HEK293 (cell line): ENCODE results near the gene CC2D2B.

Experiments used
- FEZF1 ChIP-seq: fragments of 450-650 bp; formaldehyde crosslinking; IDR thresholded peaks from 2 replicates; pipeline ENCODE4 v1.5.1; 2016; ENCODE audit warnings: missing biosample characterization, missing genetic modification characterization
- GFI1B ChIP-seq: fragments of 450-650 bp; formaldehyde crosslinking; IDR thresholded peaks from 2 replicates; pipeline ENCODE4 v1.5.1; 2016; ENCODE audit warnings: missing biosample characterization, missing genetic modification characterization
- PATZ1 ChIP-seq: fragments of 450-650 bp; formaldehyde crosslinking; IDR thresholded peaks from 2 replicates; pipeline ENCODE4 v1.5.1; 2016; ENCODE audit warnings: missing biosample characterization, missing genetic modification characterization
- SP2 ChIP-seq: fragments of 450-650 bp; formaldehyde crosslinking; IDR thresholded peaks from 2 replicates; pipeline ENCODE4 v1.5.1; 2016; ENCODE audit warnings: missing biosample characterization, missing genetic modification characterization
- SP3 ChIP-seq: fragments of 450-650 bp; formaldehyde crosslinking; IDR thresholded peaks from 2 replicates; pipeline ENCODE4 v1.5.1; 2016; ENCODE audit warnings: missing biosample characterization, missing genetic modification characterization
- ZBTB1 ChIP-seq: fragments of 450-650 bp; formaldehyde crosslinking; IDR thresholded peaks from 2 replicates; pipeline ENCODE4 v1.5.1; 2016; ENCODE audit warnings: missing biosample characterization, missing genetic modification characterization
- ZBTB48 ChIP-seq: fragments of 450-650 bp; formaldehyde crosslinking; IDR thresholded peaks from 2 replicates; pipeline ENCODE4 v1.5.1; 2016; ENCODE audit warnings: missing biosample characterization, missing genetic modification characterization
- ZBTB6 ChIP-seq: fragments of 450-650 bp; formaldehyde crosslinking; IDR thresholded peaks from 2 replicates; pipeline ENCODE4 v1.5.1; 2017; ENCODE audit warnings: missing biosample characterization, missing genetic modification characterization
- ZEB2 ChIP-seq: fragments of 450-650 bp; formaldehyde crosslinking; IDR thresholded peaks from 2 replicates; pipeline ENCODE4 v1.5.1; 2016; ENCODE audit warnings: missing biosample characterization, missing genetic modification characterization
- ZNF146 ChIP-seq: fragments of 450-650 bp; formaldehyde crosslinking; IDR thresholded peaks from 2 replicates; pipeline ENCODE4 v1.5.1; 2016; ENCODE audit warnings: missing biosample characterization, missing genetic modification characterization
- ZNF155 ChIP-seq: fragments of 450-650 bp; formaldehyde crosslinking; IDR thresholded peaks from 2 replicates; pipeline ENCODE4 v1.5.1; 2016; ENCODE audit warnings: missing biosample characterization, missing genetic modification characterization
- ZNF16 ChIP-seq: fragments of 450-650 bp; formaldehyde crosslinking; IDR thresholded peaks from 2 replicates; pipeline ENCODE4 v1.5.1; 2016; ENCODE audit warnings: low read depth, missing biosample characterization, missing genetic modification characterization
- ZNF23 ChIP-seq: fragments of 450-650 bp; formaldehyde crosslinking; IDR thresholded peaks from 2 replicates; pipeline ENCODE4 v1.5.1; 2016; ENCODE audit warnings: missing biosample characterization, missing genetic modification characterization, borderline replicate concordance
- ZNF350 ChIP-seq: fragments of 450-650 bp; formaldehyde crosslinking; IDR thresholded peaks from 2 replicates; pipeline ENCODE4 v1.5.0; 2017; ENCODE audit warnings: missing biosample characterization, mild to moderate bottlenecking, missing genetic modification characterization
- ZNF362 ChIP-seq: fragments of 450-650 bp; formaldehyde crosslinking; IDR thresholded peaks from 2 replicates; pipeline ENCODE4 v1.5.1; 2016; ENCODE audit warnings: missing biosample characterization, missing genetic modification characterization
- ZNF398 ChIP-seq: fragments of 450-650 bp; formaldehyde crosslinking; IDR thresholded peaks from 2 replicates; pipeline ENCODE4 v1.5.1; 2017; ENCODE audit warnings: missing biosample characterization, missing genetic modification characterization
- ZNF404 ChIP-seq: fragments of 450-650 bp; formaldehyde crosslinking; IDR thresholded peaks from 2 replicates; pipeline ENCODE4 v1.5.1; 2017; ENCODE audit warnings: missing biosample characterization, missing genetic modification characterization
- ZNF426 ChIP-seq: fragments of 450-650 bp; formaldehyde crosslinking; IDR thresholded peaks from 2 replicates; pipeline ENCODE4 v1.5.1; 2017; ENCODE audit warnings: missing biosample characterization, missing genetic modification characterization, mild to moderate bottlenecking, inconsistent platforms, moderate library complexity
- ZNF501 ChIP-seq: fragments of 450-650 bp; formaldehyde crosslinking; IDR thresholded peaks from 2 replicates; pipeline ENCODE4 v1.5.1; 2016; ENCODE audit warnings: missing biosample characterization, missing genetic modification characterization
- ZNF510 ChIP-seq: fragments of 450-650 bp; formaldehyde crosslinking; IDR thresholded peaks from 2 replicates; pipeline ENCODE4 v1.5.1; 2018; ENCODE audit warnings: mild to moderate bottlenecking, missing genetic modification characterization, missing biosample characterization; ENCODE audit not compliant: insufficient replicate concordance
- ZNF645 ChIP-seq: fragments of 450-650 bp; formaldehyde crosslinking; IDR thresholded peaks from 2 replicates; pipeline ENCODE4; 2016; ENCODE audit warnings: missing biosample characterization, missing genetic modification characterization
- ZNF654 ChIP-seq: fragments of 450-650 bp; formaldehyde crosslinking; IDR thresholded peaks from 2 replicates; pipeline ENCODE4 v1.5.1; 2016; ENCODE audit warnings: low read depth, missing biosample characterization, missing genetic modification characterization
- ZNF791 ChIP-seq: fragments of 450-650 bp; formaldehyde crosslinking; IDR thresholded peaks from 2 replicates; pipeline ENCODE4 v1.5.1; 2016; ENCODE audit warnings: missing biosample characterization, missing genetic modification characterization
- ZNF830 ChIP-seq: fragments of 450-650 bp; IDR thresholded peaks from 2 replicates; pipeline ENCODE4 v1.5.0; 2018; ENCODE audit warnings: missing biosample characterization, missing genetic modification characterization, low read depth, mild to moderate bottlenecking, moderate library complexity
- TF ChIP-seq, protein P1 (sequence below): fragments of 450-650 bp; formaldehyde crosslinking; IDR thresholded peaks from 2 replicates; pipeline ENCODE4 v1.5.1; 2016; ENCODE audit warnings: missing biosample characterization, missing genetic modification characterization
- TF ChIP-seq, protein P2 (sequence below): IDR thresholded peaks from 2 replicates; pipeline ENCODE4 v1.6.1; 2011; ENCODE audit warnings: mild to moderate bottlenecking, low read depth, low read length, borderline replicate concordance
- TF ChIP-seq, protein P3 (sequence below): fragments of 450-650 bp; formaldehyde crosslinking; IDR thresholded peaks from 2 replicates; pipeline ENCODE4 v1.5.1; 2017; ENCODE audit warnings: missing biosample characterization, missing genetic modification characterization

Gene CC2D2B

GRCh38 chr10:96043033-96043892 lies 135.5 kb downstream of the CC2D2B start, which contains the start of gene CCNJ (continued):
- TF ChIP-seq, protein P1, sequence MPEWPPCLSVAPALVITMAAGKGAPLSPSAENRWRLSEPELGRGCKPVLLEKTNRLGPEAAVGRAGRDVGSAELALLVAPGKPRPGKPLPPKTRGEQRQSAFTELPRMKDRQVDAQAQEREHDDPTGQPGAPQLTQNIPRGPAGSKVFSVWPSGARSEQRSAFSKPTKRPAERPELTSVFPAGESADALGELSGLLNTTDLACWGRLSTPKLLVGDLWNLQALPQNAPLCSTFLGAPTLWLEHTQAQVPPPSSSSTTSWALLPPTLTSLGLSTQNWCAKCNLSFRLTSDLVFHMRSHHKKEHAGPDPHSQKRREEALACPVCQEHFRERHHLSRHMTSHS (tag by site-specific recombination): no peak
- TF ChIP-seq ZNF501 (tag by site-specific recombination) (peak; percentile 72; the same call in 1 of the 2 replicates), ZNF645 (tag by site-specific recombination) (no peak), ZNF350 (tag by site-specific recombination) (peak; percentile 20; the same call in 1 of the 2 replicates), ZNF362 (tag by site-specific recombination) (0 out of 2 replicates have a peak, but pooled peaks have one; percentile 44), SP3 (tag by site-specific recombination) (no peak), ZNF404 (no peak), ZBTB6 (tag by site-specific recombination) (0 out of 2 replicates have a peak, but pooled peaks have one; percentile 64), ZEB2 (tag by site-specific recombination) (0 out of 2 replicates have a peak, but pooled peaks have one; percentile 13), FEZF1 (tag by site-specific recombination) (no peak), ZNF155 (tag by site-specific recombination) (no peak), ZBTB1 (no peak), ZNF510 (tag by site-specific recombination) (no peak), PATZ1 (tag by site-specific recombination) (peak; percentile 47; the same call in 1 of the 2 replicates), ZNF830 (tag by site-specific recombination) (no peak), GFI1B (tag by site-specific recombination) (no peak), ZNF426 (tag by site-specific recombination) (no peak), SP2 (tag by site-specific recombination) (peak; percentile 46), ZNF146 (tag by site-specific recombination) (no peak), ZNF654 (no peak), ZNF16 (tag by site-specific recombination) (peak; percentile 23; the same call in 1 of the 2 replicates), ZNF23 (no peak), ZBTB48 (tag by site-specific recombination) (no peak), ZNF791 (tag by site-specific recombination) (no peak), ZNF398 (no peak)
- TF ChIP-seq, protein P2, sequence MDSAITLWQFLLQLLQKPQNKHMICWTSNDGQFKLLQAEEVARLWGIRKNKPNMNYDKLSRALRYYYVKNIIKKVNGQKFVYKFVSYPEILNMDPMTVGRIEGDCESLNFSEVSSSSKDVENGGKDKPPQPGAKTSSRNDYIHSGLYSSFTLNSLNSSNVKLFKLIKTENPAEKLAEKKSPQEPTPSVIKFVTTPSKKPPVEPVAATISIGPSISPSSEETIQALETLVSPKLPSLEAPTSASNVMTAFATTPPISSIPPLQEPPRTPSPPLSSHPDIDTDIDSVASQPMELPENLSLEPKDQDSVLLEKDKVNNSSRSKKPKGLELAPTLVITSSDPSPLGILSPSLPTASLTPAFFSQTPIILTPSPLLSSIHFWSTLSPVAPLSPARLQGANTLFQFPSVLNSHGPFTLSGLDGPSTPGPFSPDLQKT: no peak
- TF ChIP-seq, protein P3, sequence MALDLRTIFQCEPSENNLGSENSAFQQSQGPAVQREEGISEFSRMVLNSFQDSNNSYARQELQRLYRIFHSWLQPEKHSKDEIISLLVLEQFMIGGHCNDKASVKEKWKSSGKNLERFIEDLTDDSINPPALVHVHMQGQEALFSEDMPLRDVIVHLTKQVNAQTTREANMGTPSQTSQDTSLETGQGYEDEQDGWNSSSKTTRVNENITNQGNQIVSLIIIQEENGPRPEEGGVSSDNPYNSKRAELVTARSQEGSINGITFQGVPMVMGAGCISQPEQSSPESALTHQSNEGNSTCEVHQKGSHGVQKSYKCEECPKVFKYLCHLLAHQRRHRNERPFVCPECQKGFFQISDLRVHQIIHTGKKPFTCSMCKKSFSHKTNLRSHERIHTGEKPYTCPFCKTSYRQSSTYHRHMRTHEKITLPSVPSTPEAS (tag by site-specific recombination): no peak
